ENCODE measurements around the gene CHST7.

The CHST7 gene

DNA sequence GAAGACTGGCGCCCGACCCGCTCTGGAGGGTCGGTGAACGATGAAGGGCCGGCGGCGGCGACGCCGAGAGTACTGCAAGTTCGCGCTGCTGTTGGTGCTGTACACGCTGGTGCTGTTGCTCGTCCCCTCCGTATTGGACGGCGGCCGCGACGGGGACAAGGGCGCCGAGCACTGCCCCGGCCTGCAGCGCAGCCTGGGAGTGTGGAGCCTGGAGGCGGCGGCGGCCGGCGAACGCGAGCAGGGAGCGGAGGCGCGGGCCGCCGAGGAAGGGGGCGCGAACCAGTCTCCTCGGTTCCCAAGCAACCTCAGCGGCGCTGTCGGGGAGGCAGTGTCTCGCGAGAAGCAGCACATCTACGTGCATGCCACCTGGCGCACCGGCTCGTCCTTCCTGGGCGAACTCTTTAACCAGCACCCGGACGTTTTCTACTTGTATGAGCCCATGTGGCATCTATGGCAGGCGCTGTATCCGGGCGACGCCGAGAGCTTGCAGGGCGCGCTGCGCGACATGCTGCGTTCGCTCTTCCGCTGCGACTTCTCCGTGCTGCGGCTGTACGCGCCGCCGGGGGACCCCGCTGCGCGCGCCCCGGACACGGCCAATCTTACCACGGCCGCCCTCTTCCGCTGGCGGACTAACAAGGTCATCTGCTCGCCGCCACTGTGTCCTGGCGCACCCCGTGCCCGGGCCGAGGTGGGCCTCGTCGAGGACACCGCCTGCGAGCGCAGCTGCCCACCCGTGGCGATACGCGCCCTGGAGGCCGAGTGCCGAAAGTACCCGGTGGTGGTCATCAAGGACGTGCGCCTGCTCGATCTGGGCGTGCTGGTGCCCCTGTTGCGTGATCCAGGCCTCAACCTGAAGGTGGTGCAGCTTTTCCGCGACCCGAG lies 568 bp downstream of the CHST7 start:
- peak; percentile 11 for DNase-seq

DNA sequence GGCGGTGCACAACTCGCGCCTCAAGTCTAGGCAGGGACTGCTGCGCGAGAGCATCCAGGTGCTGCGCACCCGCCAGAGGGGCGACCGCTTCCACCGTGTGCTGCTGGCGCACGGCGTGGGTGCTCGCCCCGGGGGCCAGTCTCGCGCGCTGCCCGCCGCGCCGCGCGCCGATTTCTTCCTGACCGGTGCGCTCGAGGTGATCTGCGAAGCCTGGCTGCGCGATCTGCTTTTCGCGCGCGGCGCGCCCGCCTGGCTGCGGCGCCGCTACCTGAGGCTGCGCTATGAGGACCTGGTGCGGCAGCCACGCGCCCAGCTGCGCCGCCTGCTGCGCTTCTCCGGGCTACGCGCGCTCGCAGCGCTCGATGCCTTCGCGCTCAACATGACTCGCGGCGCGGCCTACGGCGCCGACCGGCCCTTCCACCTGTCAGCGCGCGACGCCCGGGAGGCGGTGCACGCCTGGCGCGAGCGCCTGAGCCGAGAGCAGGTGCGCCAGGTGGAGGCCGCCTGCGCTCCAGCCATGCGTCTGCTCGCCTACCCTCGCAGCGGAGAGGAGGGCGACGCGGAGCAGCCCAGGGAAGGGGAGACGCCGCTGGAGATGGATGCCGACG lies 1.3 kb downstream of the CHST7 start:
- no peak for DNase-seq

DNA sequence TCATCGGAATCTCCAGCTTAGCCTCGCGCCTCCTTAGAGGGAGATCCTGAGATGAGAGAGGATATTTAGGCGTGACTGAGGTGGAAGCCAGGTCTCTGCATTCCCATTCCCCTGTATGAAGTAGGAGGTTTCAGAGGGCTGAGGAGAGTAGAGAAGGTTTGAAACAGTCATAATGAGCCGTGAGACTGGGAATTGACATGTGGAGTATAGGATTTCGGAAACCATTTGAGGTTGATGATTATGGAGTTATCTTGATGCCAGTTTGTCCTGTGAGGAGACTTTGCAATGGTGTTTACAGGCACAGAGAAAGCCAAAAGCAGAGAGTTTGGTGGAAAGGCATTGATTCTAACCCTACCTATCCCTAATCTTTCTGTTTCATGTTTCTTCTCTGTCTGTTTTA lies 2.0 kb downstream of the CHST7 start:
- DNase-seq, result no peak

GRCh38 chrX:46575991-46576392 lies 2.4 kb downstream of the CHST7 start:
- no peak for DNase-seq

GRCh38 chrX:46576458-46576857 lies 2.9 kb downstream of the CHST7 start:
- no peak for DNase-seq

- peak; percentile 17 for DNase-seq
Observed at GRCh38 chrX:46577221-46578005, 3.8 kb downstream of the CHST7 start.

- no peak for DNase-seq
Observed at GRCh38 chrX:46579250-46579649, 5.7 kb downstream of the CHST7 start.

DNA sequence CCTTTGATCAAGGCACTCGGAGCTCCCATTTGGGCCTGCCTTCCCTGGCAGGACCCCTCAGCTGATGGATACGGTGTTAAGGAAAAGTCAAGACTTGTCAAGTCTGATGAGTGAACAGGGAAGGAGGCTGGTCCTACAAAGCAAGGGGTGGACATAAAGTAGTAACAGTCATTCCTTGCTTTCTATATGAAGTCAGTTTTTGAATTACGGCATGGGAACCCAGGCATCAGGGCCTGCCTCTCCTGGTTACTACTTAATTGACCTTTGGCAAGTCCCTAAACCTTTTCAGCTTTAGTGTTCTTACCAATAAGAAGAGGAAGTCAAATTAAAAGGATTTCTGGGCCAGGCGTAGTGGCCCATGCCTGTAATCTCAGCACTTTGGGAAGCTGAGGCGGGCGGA lies 7.0 kb downstream of the CHST7 start:
- no peak for DNase-seq

- peak; percentile 7 for DNase-seq
Observed at GRCh38 chrX:46582325-46582724, 8.8 kb downstream of the CHST7 start.

GRCh38 chrX:46582966-46583365 lies 9.4 kb downstream of the CHST7 start:
- DNase-seq, result peak; percentile 22

- DNase-seq, result no peak
Observed at GRCh38 chrX:46584736-46585135, 11.2 kb downstream of the CHST7 start.

- DNase-seq, result peak; percentile 10
Observed at GRCh38 chrX:46587158-46587557, 13.6 kb downstream of the CHST7 start.

DNA sequence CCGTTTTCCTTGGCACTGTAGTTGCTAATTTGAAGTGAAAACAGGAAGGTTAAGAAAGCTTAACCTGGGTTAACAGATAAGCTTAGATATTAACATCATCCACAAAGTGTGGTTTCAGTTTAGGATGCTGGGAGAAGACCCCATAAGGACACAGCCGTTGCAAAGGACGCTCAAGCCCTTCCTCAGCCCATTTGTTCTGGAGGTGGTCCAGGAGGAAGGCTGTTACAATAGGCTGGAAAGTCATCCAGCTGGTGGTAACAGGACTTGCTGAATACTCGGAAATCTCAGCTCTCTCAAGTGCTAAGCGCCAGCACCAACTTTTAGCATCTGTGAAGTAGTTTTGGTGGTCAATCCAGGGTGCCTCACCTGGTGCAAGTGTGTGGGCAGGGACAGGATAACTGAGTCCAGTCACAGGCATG lies 14.2 kb downstream of the CHST7 start:
- DNase-seq, result no peak

DNA sequence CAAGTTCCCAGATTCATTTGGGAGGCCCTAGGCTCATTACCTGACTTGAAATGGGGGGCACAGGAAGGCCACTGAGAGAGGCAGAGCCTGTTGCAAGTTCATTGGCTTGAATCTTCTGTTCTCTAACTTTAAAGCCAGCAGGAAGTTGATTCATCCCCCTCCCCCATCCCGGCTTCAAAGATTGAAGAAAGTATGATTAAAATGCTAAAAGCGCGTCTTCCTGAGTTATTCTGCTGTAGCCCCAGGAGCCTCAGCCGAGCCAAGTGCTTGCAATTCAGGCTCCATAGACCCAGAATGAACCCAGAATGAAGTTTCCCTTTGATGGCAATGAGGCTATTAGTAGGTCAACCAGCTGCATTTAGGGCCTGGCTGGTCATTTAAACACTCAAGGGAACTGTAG lies 14.7 kb downstream of the CHST7 start:
- no peak for DNase-seq

GRCh38 chrX:46589977-46590723 lies 16.6 kb downstream of the CHST7 start:
- peak; percentile 23 for DNase-seq

- DNase-seq, result no peak
Observed at GRCh38 chrX:46595084-46595483, 21.5 kb downstream of the CHST7 start.

DNA sequence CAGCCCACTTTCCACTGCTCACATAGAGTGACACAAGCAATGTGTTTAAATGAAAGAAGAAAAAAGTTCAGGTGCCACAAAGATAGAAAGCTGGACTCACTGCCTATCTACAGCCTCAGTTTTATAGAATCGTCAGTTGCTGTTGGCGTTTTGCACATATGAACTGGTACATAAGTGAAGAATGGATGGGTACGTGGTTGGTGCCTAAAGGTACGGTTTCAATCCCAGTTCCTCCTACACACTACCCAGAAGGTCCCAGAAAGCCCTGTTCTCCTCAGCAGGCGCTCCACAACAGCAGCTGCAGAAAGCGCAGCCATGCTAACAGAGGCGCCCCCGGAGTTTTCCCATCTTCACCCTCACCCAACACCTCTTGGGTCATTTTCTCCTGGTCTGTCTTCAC lies 23.6 kb downstream of the CHST7 start:
- DNase-seq, result no peak

DNA sequence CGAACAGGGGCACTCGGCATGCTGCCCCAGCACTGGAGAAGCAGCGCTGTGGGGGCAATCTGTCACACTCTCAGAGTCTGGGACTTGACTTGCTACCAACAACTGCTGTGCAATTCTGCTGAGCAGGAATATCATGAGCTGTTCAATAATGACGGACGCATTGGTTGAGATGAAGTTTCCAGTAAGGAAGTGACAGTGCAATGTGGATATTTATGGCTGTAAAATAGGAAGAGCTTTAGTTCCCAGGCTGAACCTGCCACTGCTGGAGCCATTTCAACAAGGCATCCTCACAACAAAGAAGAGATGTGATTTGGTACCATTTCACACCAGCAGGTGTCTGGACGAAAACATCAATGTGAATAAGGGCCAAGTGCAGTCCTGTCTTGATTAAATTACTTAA lies 24.2 kb downstream of the CHST7 start:
- DNase-seq, result no peak

DNA sequence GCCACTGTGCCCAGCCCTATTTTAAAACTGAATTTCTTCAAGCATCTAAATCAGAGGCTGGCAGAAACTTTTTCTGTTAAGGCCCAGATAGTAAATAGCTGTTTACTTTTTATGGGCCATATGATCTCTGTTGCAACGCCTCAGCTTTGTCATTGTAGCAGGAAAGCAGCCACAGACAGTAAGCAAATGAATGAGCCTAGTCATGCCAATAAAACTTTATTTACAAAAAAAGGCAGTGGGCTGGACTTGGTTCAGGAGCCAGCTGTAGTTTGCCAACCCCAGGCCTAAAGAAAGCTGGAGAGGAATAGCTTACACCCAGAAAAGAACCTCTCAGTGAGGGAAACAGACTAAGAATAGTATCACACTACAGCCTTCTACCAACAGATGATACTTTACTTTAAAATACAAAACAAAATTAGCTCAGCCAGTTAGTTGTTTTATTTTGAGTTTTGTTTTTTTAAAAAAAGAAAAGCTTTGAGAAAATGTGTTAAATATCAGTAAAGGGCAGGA lies 25.5 kb downstream of the CHST7 start:
- no peak for DNase-seq

- no peak for DNase-seq
Observed at GRCh38 chrX:46601283-46601682, 27.7 kb downstream of the CHST7 start.

DNA sequence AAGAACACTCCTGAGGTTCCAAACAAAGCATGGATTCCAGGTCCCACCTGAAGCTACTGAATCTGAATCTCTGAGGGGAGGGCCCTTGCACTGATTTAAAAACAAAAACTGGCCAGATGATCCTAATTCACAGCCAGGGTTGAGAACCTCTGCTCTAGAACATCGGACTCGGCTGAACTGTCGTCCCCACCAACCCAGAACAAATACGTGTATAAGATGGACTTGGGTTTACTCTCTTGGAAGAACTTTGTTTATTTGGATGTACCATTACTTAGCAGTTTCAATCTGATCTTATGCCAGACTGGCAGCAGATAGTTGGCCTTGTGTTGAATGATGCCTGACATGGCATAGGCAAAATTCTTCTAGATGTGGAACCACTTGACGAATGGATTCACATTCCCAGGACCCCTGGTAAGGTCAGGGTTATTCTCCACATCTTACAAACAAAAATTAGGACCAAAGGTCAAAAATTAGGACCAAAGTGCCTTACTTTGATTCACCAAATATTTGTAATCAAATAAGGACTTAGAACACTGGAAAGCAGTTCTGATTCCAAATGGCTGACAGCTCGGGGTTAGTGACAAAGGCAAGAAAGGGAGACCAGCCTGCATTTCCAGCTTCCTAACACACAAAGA lies 29.0 kb downstream of the CHST7 start:
- DNase-seq, result no peak

GRCh38 chrX:46607916-46608315 lies 34.4 kb downstream of the CHST7 start:
- no peak for DNase-seq
